Stimulated activated CD4-positive, alpha-beta T cell treated with anti-CD3 and anti-CD28 coated beads, Interleukin-15, amount 100 ng/mL, for 48 hours (primary cell): Measurements from ENCODE around the gene CHCHD6.

Experiments used
- DNase-seq, 2 donors: peaks; one replicate each; pipeline ENCODE4 v3.0.0-alpha.2; 2020; ENCODE audit warnings: low read depth in 2 of 2

The CHCHD6 gene

DNA sequence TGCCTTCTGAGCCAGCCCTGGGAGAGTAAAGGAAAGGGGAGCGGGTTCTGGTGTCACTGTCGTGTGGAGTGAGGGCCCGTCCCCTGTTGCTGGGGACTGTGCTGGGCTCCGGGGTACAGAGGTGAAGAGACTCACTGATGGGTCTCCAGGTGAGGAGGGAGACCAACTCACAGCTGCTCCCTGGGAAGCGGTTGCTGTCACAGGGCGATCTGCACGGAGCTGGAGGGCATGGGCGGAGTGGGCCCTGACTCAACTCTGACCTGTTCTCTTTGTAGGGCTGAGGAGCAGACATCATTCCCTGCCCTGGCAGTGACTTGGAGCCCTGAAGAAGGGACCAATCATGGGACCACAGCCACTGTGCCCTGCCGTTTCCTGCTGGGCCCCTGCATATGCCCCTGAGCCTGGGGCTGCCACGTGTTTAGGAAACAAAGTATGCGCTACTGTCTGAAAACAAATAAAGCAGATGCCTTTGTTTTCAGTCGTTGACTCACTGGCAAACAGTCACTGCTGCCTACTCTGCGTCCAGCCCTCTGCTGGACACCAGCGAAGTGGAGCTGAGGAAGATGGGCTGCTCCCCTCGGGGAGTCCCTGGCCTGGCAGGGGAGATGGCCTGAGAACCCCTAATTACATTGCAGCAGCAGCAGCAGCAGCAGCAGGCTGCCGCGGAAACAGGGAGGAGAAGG, 256.0 kb downstream of the CHCHD6 start:
- no peak for DNase-seq

DNA sequence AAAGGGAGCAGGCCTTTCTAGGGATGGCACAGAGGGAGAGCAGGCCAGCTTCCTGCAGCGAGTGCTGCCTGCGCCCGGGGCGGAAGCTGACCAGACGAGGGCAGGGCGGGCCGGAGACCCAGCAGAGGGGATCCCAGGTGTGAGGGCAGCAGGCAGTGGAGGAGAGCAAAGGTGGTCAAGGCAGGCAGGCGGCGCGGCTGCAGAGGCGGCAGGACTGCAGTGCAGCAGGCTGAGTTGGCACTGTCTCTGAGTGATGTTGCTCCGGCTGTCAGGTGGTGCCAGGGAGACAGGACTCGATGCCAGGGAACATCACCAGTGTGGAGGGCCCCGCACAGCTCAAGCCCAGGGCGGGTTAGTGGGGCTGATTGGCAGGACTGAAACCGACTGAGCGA, 256.6 kb downstream of the CHCHD6 start:
- no peak for DNase-seq

- DNase-seq = no peak
These were observed 257.3 kb downstream of the CHCHD6 start for GRCh38 chr3:126961191-126961790.

GRCh38 chr3:126961791-126962461, 257.9 kb downstream of the CHCHD6 start:
- no peak for DNase-seq

DNA sequence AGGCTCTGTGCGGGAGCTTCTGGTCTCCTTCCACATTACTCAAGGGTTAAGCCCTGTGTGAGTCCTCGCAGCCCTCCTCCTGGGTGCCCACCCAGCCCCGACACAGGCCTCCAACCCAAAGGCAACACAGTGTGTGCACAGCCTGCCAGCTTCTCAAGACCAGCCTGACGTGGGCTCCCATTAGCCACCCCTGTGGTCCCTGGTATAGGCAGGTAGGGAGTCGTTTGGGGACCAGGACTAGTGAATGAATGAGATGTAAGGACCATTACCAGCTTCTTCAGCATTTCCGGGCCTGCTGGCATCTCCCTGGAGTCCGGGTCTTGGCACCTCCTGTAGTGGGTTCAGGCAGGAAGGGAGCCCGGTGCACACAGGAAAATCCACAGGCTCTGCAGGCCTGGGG, 258.7 kb downstream of the CHCHD6 start:
- DNase-seq = no peak

GRCh38 chr3:126963261-126964190, 259.5 kb downstream of the CHCHD6 start:
- DNase-seq = no peak

- DNase-seq = no peak
These were observed 260.2 kb downstream of the CHCHD6 start for GRCh38 chr3:126964261-126964660.

GRCh38 chr3:126964950-126965349, 260.9 kb downstream of the CHCHD6 start:
- no peak for DNase-seq

DNA sequence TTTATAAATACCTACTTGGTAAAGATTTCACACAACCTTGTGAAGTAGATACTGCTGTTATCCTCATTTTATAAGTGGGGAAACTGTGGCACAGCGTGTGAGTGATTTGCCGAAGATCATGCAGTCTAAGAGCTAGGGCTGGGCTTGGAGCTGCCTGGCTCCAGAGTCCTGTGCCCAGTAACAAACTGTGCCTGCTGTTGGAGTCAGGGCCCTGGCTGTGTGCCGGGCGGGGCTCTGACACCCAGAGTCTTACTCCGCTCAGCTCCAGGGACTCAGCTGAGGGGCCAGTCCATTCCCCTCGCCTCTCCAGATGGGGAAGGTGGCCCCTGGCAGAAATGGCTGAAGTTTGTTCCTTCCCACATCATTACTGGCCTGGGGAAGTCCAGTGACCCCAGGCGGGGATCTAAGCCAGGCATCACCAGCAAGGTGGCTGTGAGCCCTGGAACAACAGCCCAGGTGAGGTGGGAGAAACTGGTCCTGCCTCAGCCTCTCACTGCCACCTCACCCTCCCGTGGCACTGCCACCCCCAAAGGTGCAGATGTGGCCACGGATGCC, 261.6 kb downstream of the CHCHD6 start:
- DNase-seq = no peak

GRCh38 chr3:126967386-126967785, 263.3 kb downstream of the CHCHD6 start:
- DNase-seq = no peak

DNA sequence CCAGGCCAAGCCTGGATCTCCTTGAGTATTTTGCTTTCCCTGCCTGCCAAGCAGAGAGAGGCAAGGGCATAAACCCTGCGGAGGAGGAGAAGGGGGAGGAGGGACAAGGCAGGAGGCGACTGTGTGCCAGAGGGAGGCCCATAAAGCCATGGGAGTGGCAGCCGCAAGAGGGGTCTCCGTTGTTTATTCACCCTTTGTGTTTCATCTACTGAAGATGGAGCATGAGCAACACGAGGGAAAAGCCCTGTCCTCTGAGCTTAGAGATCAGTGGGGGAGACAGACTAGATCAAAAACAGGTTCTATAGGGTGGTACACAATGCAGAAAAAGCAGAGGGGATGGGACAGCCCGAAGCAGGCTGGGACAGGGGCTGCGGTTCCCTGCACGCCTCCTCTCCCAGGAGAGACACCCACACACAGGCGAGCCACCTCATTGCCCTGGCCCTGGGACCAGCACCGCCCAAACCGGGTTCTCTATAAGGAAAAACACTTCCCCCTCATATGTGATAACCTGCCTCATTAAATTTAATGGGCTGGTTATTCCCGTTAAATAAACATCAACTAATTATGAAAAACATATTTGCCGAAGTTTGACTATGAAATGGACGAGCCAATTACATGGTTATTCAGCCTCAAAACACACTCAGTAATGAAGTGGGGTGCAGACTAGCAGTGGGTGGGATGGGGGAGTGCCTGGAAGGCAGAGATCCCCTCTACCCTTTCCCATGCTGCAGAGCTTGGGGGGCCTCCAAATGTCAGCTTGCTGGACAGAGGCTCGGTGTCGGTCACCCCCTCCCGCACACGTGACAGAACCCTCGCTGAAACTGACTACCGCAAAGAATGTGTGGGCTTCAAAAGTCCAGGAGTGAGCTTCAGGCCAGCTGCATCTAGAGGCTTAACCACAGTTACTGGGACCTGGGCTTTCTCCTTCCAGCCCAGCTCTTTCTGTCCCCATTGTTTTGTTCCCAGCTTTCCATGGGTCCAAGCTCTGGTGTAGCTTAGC, 264.7 kb downstream of the CHCHD6 start:
- no peak for DNase-seq

DNA sequence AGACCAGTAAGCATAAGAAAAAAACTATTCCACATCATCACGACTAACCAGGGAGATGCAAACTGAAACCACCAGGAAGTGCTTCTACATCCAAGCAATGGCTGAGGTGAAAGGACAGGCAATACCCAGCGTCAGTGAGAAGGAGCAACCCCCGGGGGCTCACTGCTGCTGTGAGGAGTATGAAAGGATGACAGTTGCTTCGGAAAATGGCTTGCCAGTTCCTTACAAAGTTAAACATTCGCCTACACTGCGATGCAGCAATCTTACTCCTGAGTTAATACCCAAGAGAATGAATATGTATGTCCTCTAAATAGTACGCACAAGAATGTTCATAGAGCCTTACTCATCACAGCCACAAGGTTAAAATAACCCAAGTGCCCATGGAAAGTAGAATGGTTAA, 265.5 kb downstream of the CHCHD6 start:
- no peak for DNase-seq

DNA sequence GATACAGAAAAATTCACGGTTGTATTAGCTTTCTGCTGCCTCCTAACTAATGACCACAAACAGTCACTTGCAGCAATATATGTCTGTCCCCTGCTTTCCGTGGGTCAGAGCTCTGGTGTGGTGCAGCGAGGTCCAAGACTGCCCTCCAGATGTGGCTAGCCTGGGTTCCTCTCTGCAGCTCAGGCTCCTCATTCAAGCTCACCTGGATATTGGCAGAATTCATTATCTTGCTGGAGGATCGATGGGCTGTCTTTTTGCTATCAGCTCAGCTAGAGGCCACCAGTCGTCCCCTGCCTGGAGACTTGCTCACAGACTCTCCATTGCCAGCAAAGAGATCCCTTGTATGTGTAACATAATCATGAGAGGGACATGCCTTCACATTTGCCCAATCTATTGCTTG, 266.1 kb downstream of the CHCHD6 start:
- DNase-seq = no peak

DNA sequence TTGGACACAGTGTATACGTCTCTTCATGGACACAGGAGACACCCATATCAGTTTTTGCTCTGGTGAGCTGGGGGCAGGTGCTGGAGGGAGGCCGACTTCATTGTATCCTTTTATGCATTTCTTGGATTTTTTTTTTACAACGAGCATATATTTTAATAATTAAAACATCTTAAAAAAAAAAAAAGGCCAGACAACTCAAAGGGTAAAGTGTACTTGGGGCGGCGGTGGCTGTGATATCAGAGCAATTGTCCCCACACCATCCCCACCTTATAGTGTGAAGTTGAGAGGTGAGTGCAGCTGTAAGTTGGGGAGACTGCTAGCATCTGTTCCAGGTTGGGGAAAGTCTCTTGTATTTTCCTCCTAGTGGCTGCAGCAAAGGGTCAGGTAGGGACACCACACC, 266.9 kb downstream of the CHCHD6 start:
- DNase-seq = no peak

DNA sequence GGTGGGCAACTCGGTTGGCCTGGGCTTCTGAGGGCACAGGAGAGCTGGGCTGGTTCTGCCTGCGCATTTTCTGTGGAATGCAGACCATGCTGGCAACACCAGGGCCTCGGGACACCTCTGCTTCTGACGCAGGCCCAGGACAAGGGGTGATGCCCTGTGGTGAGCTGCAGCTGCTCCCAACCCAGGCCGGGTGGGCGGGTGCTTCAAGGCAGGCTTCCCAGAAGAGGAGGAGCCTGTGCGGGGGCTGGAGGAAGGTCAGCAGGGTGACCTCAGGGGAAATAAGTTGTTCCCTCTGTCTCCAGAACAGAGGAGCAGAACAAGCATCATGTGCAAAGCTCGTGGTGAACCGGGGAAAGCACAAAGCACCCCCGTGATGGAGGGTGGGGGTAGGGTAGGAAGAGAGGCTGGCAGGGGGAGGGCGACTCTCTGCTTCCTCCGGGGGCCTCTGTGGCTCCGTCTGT, 267.9 kb downstream of the CHCHD6 start:
- no peak for DNase-seq

GRCh38 chr3:126972866-126973265, 268.8 kb downstream of the CHCHD6 start:
- DNase-seq = no peak

DNA sequence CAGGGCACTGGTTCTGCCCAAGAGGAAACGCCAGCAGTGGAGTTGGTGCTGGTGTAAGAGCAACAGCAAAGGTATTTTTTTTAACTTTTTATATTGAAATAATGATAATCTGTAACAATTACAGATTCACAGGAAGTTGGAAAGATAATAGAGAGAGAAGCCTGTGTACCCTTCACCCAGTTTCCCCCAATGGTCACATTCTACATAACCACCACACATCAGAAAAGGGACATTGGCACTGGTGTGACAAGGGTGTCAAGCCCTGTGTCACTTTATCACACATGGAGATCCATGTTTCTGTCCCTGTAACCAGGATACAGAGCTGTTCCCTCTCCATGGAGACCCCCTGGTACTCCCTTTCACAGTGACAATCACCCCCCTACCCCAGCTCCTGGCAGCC, 269.8 kb downstream of the CHCHD6 start:
- no peak for DNase-seq

GRCh38 chr3:126974756-126975155, 270.7 kb downstream of the CHCHD6 start:
- no peak for DNase-seq

- DNase-seq = no peak
These were observed 272.9 kb downstream of the CHCHD6 start for GRCh38 chr3:126976906-126977305.

GRCh38 chr3:126977821-126978220, 273.8 kb downstream of the CHCHD6 start:
- DNase-seq = no peak

DNA sequence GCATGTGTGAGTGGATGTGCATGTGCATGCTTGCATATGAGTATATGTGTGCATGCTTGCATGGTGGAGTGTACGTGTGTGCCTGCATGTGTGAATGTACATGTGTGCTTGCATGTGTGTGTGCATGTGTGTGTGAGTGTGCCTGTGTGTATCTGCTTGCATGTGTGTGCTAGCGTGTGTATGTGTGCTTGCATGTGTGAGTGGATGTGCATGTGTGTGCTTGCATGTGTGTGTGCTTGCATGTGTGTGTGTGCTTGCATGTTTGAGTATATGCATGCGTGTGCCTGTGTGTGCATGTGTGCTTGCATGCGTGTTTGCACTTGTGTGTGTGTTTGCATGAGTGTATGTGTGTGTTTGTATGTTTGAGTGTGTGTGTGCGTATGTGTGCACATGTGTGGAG, 274.3 kb downstream of the CHCHD6 start:
- no peak for DNase-seq
